Renal cortex interstitium (tissue), 11 donors: ENCODE measurements around the gene RNF8. TPM values are rescaled to one million over a fixed set of nuclear protein-coding genes. Genes with fewer than 3 reads are reported as not detected.
A peak's percentile ranks its signal among the peaks of the same experiment; 100 is the strongest.
"Not testable (repeated sequence)": the region's sequence is repeated elsewhere in the genome, so short reads cannot be mapped to it uniquely, and the experiment has no call there.

Experiments
- DNase-seq, 11 donors: peaks; one replicate each; pipeline ENCODE4 v3.0.0-alpha.2; 2013; ENCODE audit warnings: low read depth in 9 of 11, low spot score in 4 of 11; ENCODE audit errors: extremely low read depth in 1 of 11
- polyA plus RNA-seq, 3 donors: library from polyadenylated mRNA; unstranded; fragments of 120-200 nt; gene quantifications; one replicate each; pipeline ENCODE4 v1.2.1, GENCODE V29; 2013; ENCODE audit not compliant: insufficient read length in 3 of 3

Gene RNF8
- polyA plus RNA-seq, 3 donors: 26.2 to 32.3 (median 31.1) TPM

- DNase-seq: no peak
These were observed 21.6 kb downstream of the RNF8 start for GRCh38 chr6:37375376-37375775.

- DNase-seq: no peak
These were observed 22.4 kb downstream of the RNF8 start for GRCh38 chr6:37376078-37376743.

GRCh38 chr6:37381579-37381978 is 27.8 kb downstream of the RNF8 start:
- DNase-seq: peak in 9 of 11 donors; percentile 16 to 45 (median 26)

GRCh38 chr6:37382994-37383765 is 29.4 kb downstream of the RNF8 start:
- no peak for DNase-seq

GRCh38 chr6:37388578-37388977 is 34.8 kb downstream of the RNF8 start:
- DNase-seq: no peak

- no peak for DNase-seq
These were observed 36.1 kb downstream of the RNF8 start for GRCh38 chr6:37389857-37390256.

GRCh38 chr6:37391120-37391519 is 37.3 kb downstream of the RNF8 start:
- DNase-seq: no peak

- no peak for DNase-seq
These were observed 39.0 kb downstream of the RNF8 start for GRCh38 chr6:37392821-37393220.

- no peak for DNase-seq
These were observed 39.7 kb downstream of the RNF8 start for GRCh38 chr6:37393381-37393929.

- DNase-seq: no peak
These were observed 42.9 kb downstream of the RNF8 start for GRCh38 chr6:37396571-37397180.

- DNase-seq: no peak
These were observed 45.3 kb downstream of the RNF8 start for GRCh38 chr6:37399131-37399530.

GRCh38 chr6:37399795-37400490 is 46.2 kb downstream of the RNF8 start:
- DNase-seq: no peak

GRCh38 chr6:37401658-37402057 is 47.9 kb downstream of the RNF8 start:
- DNase-seq: not testable (repeated sequence)

GRCh38 chr6:37406726-37407341 is 53.1 kb downstream of the RNF8 start:
- no peak for DNase-seq

GRCh38 chr6:37407948-37408347 is 54.2 kb downstream of the RNF8 start:
- no peak for DNase-seq

GRCh38 chr6:37409501-37409900 is 55.7 kb downstream of the RNF8 start:
- DNase-seq: no peak

GRCh38 chr6:37417393-37417792 is 63.6 kb downstream of the RNF8 start:
- DNase-seq: no peak

- DNase-seq: no peak
These were observed 64.9 kb downstream of the RNF8 start for GRCh38 chr6:37418722-37419121.
